GM20000 (cell line): ENCODE measurements around the gene C2CD2.
A peak's percentile ranks its signal among the peaks of the same experiment; 100 is the strongest.

Experiments
- DNase-seq: peaks from one replicate; pipeline ENCODE4 v3.0.0; 2012; ENCODE audit warnings: low spot score
- CTCF ChIP-seq: IDR thresholded peaks from 2 replicates; pipeline ENCODE4 v1.5.1; 2012; ENCODE audit warnings: mild to moderate bottlenecking, control low read depth; ENCODE audit errors: extremely low read depth, missing control alignments

Gene C2CD2

GRCh38 chr21:41895643-41896493 lies 58.0 kb downstream of the C2CD2 start:
- DNase-seq, result peak; percentile 69
- TF ChIP-seq CTCF, result peak; percentile 34

- no peak for TF ChIP-seq CTCF
- DNase-seq, result no peak
These were observed 58.8 kb downstream of the C2CD2 start for GRCh38 chr21:41894922-41895557.

- TF ChIP-seq CTCF, result no peak
- DNase-seq, result no peak
These were observed 59.3 kb downstream of the C2CD2 start for GRCh38 chr21:41894511-41894910.

- no peak for TF ChIP-seq CTCF
These were observed 61.1 kb downstream of the C2CD2 start for GRCh38 chr21:41892726-41893125.

GRCh38 chr21:41891132-41891531 lies 62.7 kb downstream of the C2CD2 start:
- TF ChIP-seq CTCF, result no peak
- DNase-seq, result no peak

More at GRCh38 chr21:41892726-41893125, 61.1 kb downstream of the C2CD2 start:
- no peak for DNase-seq

GRCh38 chr21:41890355-41890754 lies 63.5 kb downstream of the C2CD2 start:
- no peak for DNase-seq
- no peak for TF ChIP-seq CTCF

GRCh38 chr21:41888749-41889376 lies 65.0 kb downstream of the C2CD2 start:
- TF ChIP-seq CTCF, result no peak
- no peak for DNase-seq
